Lower leg skin (tissue), 3 donors: ENCODE data around the gene PSMD1.

Experiments used
- POLR2A ChIP-seq, 2 donors: fragments of 450-650 bp; IDR thresholded peaks; one replicate each; pipeline ENCODE4 v1.6.1; 2016 to 2017; ENCODE audit warnings: antibody characterized with exemption in 2 of 2, mild to moderate bottlenecking in 1 of 2, moderate library complexity in 1 of 2
- TF ChIP-seq, protein P1 (sequence below), 3 donors: fragments of 450-650 bp; IDR thresholded peaks; one replicate each; pipeline ENCODE4 v1.5.1; 2016; ENCODE audit warnings: antibody characterized with exemption in 3 of 3, mild to moderate bottlenecking in 3 of 3, moderate library complexity in 2 of 3

DNA sequence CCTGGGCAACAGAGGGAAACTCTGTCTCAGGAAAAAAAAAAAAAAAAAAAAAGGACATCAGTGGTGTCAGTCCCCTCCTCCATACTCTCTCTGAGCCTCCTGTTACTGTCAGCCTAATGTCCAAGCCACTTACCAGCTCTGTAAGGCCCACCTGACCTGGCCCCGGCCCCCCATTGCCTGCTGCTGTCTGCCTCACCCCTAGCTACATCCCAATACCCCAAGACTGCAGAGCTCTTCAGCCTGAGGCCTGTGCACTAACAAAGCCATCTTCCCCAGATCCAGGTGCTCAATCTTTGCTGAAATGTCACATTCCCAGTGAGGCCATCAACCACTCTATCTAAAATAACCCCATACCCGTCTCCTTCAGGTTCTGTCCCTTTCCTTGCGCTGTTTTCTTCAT is 147.5 kb downstream of the PSMD1 start:
- TF ChIP-seq, protein P1, sequence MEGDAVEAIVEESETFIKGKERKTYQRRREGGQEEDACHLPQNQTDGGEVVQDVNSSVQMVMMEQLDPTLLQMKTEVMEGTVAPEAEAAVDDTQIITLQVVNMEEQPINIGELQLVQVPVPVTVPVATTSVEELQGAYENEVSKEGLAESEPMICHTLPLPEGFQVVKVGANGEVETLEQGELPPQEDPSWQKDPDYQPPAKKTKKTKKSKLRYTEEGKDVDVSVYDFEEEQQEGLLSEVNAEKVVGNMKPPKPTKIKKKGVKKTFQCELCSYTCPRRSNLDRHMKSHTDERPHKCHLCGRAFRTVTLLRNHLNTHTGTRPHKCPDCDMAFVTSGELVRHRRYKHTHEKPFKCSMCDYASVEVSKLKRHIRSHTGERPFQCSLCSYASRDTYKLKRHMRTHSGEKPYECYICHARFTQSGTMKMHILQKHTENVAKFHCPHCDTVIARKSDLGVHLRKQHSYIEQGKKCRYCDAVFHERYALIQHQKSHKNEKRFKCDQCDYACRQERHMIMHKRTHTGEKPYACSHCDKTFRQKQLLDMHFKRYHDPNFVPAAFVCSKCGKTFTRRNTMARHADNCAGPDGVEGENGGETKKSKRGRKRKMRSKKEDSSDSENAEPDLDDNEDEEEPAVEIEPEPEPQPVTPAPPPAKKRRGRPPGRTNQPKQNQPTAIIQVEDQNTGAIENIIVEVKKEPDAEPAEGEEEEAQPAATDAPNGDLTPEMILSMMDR (IDR thresholded peaks at IDR 0.05) = no peak
- TF ChIP-seq POLR2A (IDR thresholded peaks at IDR 0.05) = no peak
